ENCODE data around the gene GPC6. TPM values are rescaled to one million over a fixed set of nuclear protein-coding genes. Genes with fewer than 3 reads are reported as not detected.

GPC6 gene
- total RNA-seq, 4 donors from 2014 or later, result 13.7 to 21.7 (median 16.5) TPM

GRCh38 chr13:94178625-94179244, 952.1 kb downstream of the GPC6 start:
- 38 to 56% methylated on average over 2 to 5 of the region's 5 CpGs for WGBS, 2 donors (ENCODE audit: low coverage in 1 of 2)
- Histone ChIP-seq H3K27me3 (no peaks in the 10 kb centered on the region), H3K36me3 (no peaks in the 10 kb centered on the region), H3K4me3 (no peak overlapping the region), H3K4me1 (no peaks in the 10 kb centered on the region), H3K27ac (no peak overlapping the region), H3K9me3 (no peaks in the 10 kb centered on the region)
- ATAC-seq, result no peak
- TF ChIP-seq POLR2AphosphoS5 (IDR thresholded peaks at IDR 0.05), result no peak
- no peak for TF ChIP-seq EP300 (IDR thresholded peaks at IDR 0.05)
- no peak for TF ChIP-seq POLR2A (IDR thresholded peaks at IDR 0.05)
- TF ChIP-seq, protein P1, sequence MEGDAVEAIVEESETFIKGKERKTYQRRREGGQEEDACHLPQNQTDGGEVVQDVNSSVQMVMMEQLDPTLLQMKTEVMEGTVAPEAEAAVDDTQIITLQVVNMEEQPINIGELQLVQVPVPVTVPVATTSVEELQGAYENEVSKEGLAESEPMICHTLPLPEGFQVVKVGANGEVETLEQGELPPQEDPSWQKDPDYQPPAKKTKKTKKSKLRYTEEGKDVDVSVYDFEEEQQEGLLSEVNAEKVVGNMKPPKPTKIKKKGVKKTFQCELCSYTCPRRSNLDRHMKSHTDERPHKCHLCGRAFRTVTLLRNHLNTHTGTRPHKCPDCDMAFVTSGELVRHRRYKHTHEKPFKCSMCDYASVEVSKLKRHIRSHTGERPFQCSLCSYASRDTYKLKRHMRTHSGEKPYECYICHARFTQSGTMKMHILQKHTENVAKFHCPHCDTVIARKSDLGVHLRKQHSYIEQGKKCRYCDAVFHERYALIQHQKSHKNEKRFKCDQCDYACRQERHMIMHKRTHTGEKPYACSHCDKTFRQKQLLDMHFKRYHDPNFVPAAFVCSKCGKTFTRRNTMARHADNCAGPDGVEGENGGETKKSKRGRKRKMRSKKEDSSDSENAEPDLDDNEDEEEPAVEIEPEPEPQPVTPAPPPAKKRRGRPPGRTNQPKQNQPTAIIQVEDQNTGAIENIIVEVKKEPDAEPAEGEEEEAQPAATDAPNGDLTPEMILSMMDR (IDR thresholded peaks at IDR 0.05), result no peak

- H3K27ac ChIP-seq, result no peak overlapping the region
- WGBS, 2 donors (ENCODE audit: low coverage in 1 of 2), result 100% methylated on average over 1 of the region's 1 CpG; no CpG with 5 or more reads in 1 of the 2 donors
Measured at GRCh38 chr13:94181461-94182107, 955.0 kb downstream of the GPC6 start.

GRCh38 chr13:94182185-94182761, 955.7 kb downstream of the GPC6 start:
- H3K4me1 ChIP-seq, result no peaks in the 10 kb centered on the region
- no peak overlapping the region for H3K27ac ChIP-seq
- TF ChIP-seq POLR2A (IDR thresholded peaks at IDR 0.05) (no peak), EP300 (IDR thresholded peaks at IDR 0.05) (no peak), POLR2AphosphoS5 (IDR thresholded peaks at IDR 0.05) (no peak)
- TF ChIP-seq, protein P1 (IDR thresholded peaks at IDR 0.05), result no peak
- ATAC-seq, result no peak
- no peak overlapping the region for H3K4me3 ChIP-seq
- no peaks in the 10 kb centered on the region for H3K36me3 ChIP-seq
- H3K9me3 ChIP-seq, result no peaks in the 10 kb centered on the region
- H3K27me3 ChIP-seq, result no peaks in the 10 kb centered on the region

More at GRCh38 chr13:94181461-94182107, 955.0 kb downstream of the GPC6 start:
- Histone ChIP-seq H3K4me3 (no peak overlapping the region), H3K36me3 (no peaks in the 10 kb centered on the region), H3K9me3 (no peaks in the 10 kb centered on the region), H3K27me3 (no peaks in the 10 kb centered on the region), H3K4me1 (no peaks in the 10 kb centered on the region)
- ATAC-seq, result no peak
- TF ChIP-seq POLR2A (IDR thresholded peaks at IDR 0.05), result no peak

DNA sequence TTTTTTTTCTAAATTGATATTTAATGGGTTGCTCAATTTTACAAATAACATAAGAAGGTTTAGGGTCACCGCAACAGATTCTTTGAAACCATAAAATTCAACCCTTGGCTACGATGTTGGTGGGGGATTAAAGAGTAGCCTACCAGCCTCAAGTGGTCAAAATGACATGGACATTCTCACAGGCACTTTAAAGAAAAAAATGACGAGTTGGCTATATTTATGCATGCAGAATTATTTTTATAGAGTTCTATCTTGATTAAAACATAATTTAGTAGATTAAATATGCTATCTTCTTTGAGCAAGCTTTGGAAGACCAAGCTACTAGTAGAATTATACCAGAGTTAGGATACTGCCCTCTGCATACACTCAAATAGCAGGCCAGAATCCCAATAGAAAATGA, 959.9 kb downstream of the GPC6 start:
- WGBS, 2 donors (ENCODE audit: low coverage in 1 of 2), result 89 to 97% methylated on average over 3 of the region's 3 CpGs

GRCh38 chr13:94188201-94188854, 961.7 kb downstream of the GPC6 start:
- Histone ChIP-seq H3K9me3 (no peaks in the 10 kb centered on the region), H3K4me3 (no peak overlapping the region), H3K27me3 (no peaks in the 10 kb centered on the region), H3K36me3 (no peaks in the 10 kb centered on the region), H3K4me1 (no peaks in the 10 kb centered on the region), H3K27ac (no peak overlapping the region)
- TF ChIP-seq POLR2A (IDR thresholded peaks at IDR 0.05), result no peak
- TF ChIP-seq, protein P1 (IDR thresholded peaks at IDR 0.05), result no peak
- no peak for TF ChIP-seq POLR2AphosphoS5 (IDR thresholded peaks at IDR 0.05)
- no peak for TF ChIP-seq EP300 (IDR thresholded peaks at IDR 0.05)
- ATAC-seq, result no peak
- 50 to 93% methylated on average over 2 to 5 of the region's 5 CpGs for WGBS, 2 donors (ENCODE audit: low coverage in 1 of 2)

More for the DNA sequence above, 959.9 kb downstream of the GPC6 start:
- no peaks in the 10 kb centered on the region for H3K4me1 ChIP-seq
- TF ChIP-seq POLR2AphosphoS5 (IDR thresholded peaks at IDR 0.05), result no peak
- no peaks in the 10 kb centered on the region for H3K9me3 ChIP-seq
- no peak overlapping the region for H3K4me3 ChIP-seq
- H3K27me3 ChIP-seq, result no peaks in the 10 kb centered on the region
- H3K27ac ChIP-seq, result no peak overlapping the region
- no peak for ATAC-seq
- H3K36me3 ChIP-seq, result no peaks in the 10 kb centered on the region
